Left forelimb (tissue), 1 donor: ENCODE data around the gene DSE.

Experiments used
- DNase-seq: peaks from one replicate; pipeline ENCODE4 v3.0.0-alpha.2; 2018; ENCODE audit warnings: low spot score

DSE gene

GRCh38 chr6:116387374-116387773 lies 16.6 kb downstream of the DSE start:
- no peak for DNase-seq

GRCh38 chr6:116388924-116389323 lies 18.2 kb downstream of the DSE start:
- no peak for DNase-seq

GRCh38 chr6:116389357-116389756 lies 18.6 kb downstream of the DSE start:
- no peak for DNase-seq

- no peak for DNase-seq
Measured at GRCh38 chr6:116390581-116390980, 19.8 kb downstream of the DSE start.

- no peak for DNase-seq
Measured at GRCh38 chr6:116392132-116393013, 21.6 kb downstream of the DSE start.

- no peak for DNase-seq
Measured at GRCh38 chr6:116393430-116393829, 22.7 kb downstream of the DSE start.

- DNase-seq: no peak
Measured at GRCh38 chr6:116395647-116396046, 24.9 kb downstream of the DSE start.

- no peak for DNase-seq
Measured at GRCh38 chr6:116396441-116396840, 25.7 kb downstream of the DSE start.

- DNase-seq: no peak
Measured at GRCh38 chr6:116397914-116398313, 27.2 kb downstream of the DSE start.

- no peak for DNase-seq
Measured at GRCh38 chr6:116398316-116399010, 27.7 kb downstream of the DSE start.

- no peak for DNase-seq
Measured at GRCh38 chr6:116399287-116399686, 28.5 kb downstream of the DSE start.

- no peak for DNase-seq
Measured at GRCh38 chr6:116400328-116400727, 29.6 kb downstream of the DSE start.

GRCh38 chr6:116402108-116402937 lies 31.6 kb downstream of the DSE start:
- no peak for DNase-seq

- DNase-seq: no peak
Measured at GRCh38 chr6:116403205-116403604, 32.5 kb downstream of the DSE start.

GRCh38 chr6:116404696-116405095 lies 33.9 kb downstream of the DSE start:
- no peak for DNase-seq

- DNase-seq: peak; percentile 65
Measured at GRCh38 chr6:116405138-116405537, 34.4 kb downstream of the DSE start.

GRCh38 chr6:116405652-116406356 lies 35.1 kb downstream of the DSE start:
- DNase-seq: no peak

GRCh38 chr6:116406678-116407345 lies 36.1 kb downstream of the DSE start:
- DNase-seq: no peak

- DNase-seq: no peak
Measured at GRCh38 chr6:116408491-116408890, 37.7 kb downstream of the DSE start.

- DNase-seq: no peak
Measured at GRCh38 chr6:116409756-116410155, 39.0 kb downstream of the DSE start.

- DNase-seq: no peak
Measured at GRCh38 chr6:116411284-116411623, 40.5 kb downstream of the DSE start.
